BE2C (cell line): Measurements from ENCODE around the gene CFAP20DC.

Source experiments
- DNase-seq: peaks from one replicate; pipeline ENCODE4 v3.0.0-alpha.2; 2020
- H3K27me3 ChIP-seq: fragments of 250-450 bp; sonication (Bioruptor Pico); 2 replicates; pipeline ENCODE4 v1.5.1; 2020; ENCODE audit warnings: mild to moderate bottlenecking
- H3K36me3 ChIP-seq: fragments of 250-450 bp; sonication (Bioruptor Pico); 2 replicates; pipeline ENCODE4 v1.5.1; 2020; ENCODE audit warnings: mild to moderate bottlenecking
- H3K4me1 ChIP-seq: fragments of 250-450 bp; sonication (Bioruptor Pico); 2 replicates; pipeline ENCODE4 v1.5.1; 2020
- H3K4me3 ChIP-seq: 2 replicates; pipeline ENCODE4 v1.5.1; 2011; ENCODE audit warnings: low read depth, low read length
- H3K9me3 ChIP-seq: fragments of 250-450 bp; sonication (Bioruptor Pico); 2 replicates; pipeline ENCODE4 v1.5.1; 2020
- TF ChIP-seq, protein P1 (sequence below): IDR thresholded peaks from 2 replicates; pipeline ENCODE4 v1.5.1; 2012; ENCODE audit warnings: mild to moderate bottlenecking, low read depth, low read length

Gene CFAP20DC

DNA sequence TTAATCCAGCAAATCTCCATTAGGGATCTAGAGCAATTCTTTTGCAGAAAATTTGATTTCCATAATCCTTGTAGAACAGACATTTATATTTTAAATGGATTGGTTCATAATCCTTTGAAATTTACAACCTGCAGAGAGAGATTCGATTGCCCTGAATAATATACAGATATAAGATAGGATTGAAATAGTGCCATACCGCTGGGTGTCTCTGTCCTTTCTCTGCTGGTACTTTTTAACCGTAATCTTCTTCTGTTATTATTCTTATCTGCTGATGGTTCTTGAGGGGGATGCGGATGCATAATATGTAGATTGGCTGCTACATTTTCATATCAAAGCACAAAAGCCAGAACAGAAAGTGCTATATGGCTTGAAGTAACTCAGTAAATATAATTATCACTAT, 182.2 kb downstream of the CFAP20DC start:
- H3K36me3 ChIP-seq, result no peaks in the 10 kb centered on the region

DNA sequence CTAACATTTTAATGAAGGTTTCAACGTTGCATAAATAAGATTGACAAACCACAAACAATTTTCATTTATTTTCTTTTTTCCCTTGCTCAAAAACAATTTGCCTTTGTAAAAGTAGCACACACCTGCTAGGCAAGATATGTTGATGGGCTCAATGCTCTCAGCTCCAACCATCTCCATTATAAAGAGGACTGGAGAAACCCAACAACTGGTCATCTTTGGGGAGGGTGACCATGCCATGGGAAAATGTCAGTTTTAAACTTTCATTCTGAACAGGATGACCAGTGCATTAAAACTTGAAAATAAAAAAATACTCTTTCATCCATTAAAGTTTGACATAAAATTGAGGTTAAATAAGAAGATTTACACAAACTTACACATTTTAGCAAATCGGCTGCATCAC, 183.7 kb downstream of the CFAP20DC start:
- TF ChIP-seq, protein P1, sequence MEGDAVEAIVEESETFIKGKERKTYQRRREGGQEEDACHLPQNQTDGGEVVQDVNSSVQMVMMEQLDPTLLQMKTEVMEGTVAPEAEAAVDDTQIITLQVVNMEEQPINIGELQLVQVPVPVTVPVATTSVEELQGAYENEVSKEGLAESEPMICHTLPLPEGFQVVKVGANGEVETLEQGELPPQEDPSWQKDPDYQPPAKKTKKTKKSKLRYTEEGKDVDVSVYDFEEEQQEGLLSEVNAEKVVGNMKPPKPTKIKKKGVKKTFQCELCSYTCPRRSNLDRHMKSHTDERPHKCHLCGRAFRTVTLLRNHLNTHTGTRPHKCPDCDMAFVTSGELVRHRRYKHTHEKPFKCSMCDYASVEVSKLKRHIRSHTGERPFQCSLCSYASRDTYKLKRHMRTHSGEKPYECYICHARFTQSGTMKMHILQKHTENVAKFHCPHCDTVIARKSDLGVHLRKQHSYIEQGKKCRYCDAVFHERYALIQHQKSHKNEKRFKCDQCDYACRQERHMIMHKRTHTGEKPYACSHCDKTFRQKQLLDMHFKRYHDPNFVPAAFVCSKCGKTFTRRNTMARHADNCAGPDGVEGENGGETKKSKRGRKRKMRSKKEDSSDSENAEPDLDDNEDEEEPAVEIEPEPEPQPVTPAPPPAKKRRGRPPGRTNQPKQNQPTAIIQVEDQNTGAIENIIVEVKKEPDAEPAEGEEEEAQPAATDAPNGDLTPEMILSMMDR, result no peak
- Histone ChIP-seq H3K4me3 (no peak overlapping the region), H3K27me3 (no peaks in the 10 kb centered on the region), H3K4me1 (no peaks in the 10 kb centered on the region), H3K9me3 (no peaks in the 10 kb centered on the region), H3K36me3 (no peaks in the 10 kb centered on the region)
- no peak for DNase-seq

More for the DNA sequence above, 182.2 kb downstream of the CFAP20DC start:
- H3K4me1 ChIP-seq, result no peaks in the 10 kb centered on the region
- no peaks in the 10 kb centered on the region for H3K9me3 ChIP-seq
- no peak for DNase-seq
- no peak overlapping the region for H3K4me3 ChIP-seq
- H3K27me3 ChIP-seq, result no peaks in the 10 kb centered on the region
- TF ChIP-seq, protein P1, result no peak

DNA sequence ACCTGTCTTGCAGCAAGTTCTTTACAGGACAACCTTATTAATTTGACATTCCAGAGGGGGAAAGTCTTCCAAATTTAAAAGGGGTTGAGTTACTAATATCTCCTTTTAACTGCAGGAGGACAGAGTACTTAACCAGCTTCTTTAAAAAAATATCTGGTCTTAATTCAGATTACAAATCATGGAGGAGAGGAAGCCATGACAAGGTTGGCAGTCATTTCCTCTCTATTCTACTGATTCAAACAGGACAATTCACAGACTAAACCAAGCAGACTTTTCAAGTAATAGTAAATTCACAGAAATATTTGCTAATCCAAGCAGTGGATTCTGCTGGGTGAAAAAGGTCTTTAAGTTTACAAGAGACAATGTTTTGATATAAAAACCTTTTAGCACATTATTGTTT, 185.3 kb downstream of the CFAP20DC start:
- DNase-seq, result no peak
- TF ChIP-seq, protein P1, result no peak
- no peaks in the 10 kb centered on the region for H3K4me1 ChIP-seq

DNA sequence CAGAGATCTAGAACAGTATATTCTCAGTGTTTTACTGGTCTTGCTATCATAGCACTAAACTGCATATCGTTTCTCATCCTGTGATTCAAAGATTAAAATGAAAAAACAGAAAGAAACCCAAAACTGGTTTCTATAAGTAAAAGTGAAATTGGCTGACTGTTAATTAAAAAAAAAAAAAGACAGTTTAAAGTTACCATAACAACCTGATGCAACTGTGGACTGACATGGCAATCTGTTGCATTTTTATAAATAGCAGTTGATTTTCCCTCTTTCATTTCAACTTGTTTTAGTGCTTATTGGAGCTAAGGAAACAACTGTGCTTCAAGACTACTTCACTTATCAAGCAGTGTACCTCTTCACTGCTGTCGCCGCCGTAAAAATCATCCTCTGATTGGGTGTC, 186.6 kb downstream of the CFAP20DC start:
- no peaks in the 10 kb centered on the region for H3K9me3 ChIP-seq
- no peak for DNase-seq
- no peaks in the 10 kb centered on the region for H3K36me3 ChIP-seq
- no peak overlapping the region for H3K4me3 ChIP-seq
- H3K4me1 ChIP-seq, result no peaks in the 10 kb centered on the region
- H3K27me3 ChIP-seq, result no peaks in the 10 kb centered on the region
- TF ChIP-seq, protein P1, result no peak

More for the DNA sequence above, 185.3 kb downstream of the CFAP20DC start:
- no peak overlapping the region for H3K4me3 ChIP-seq
- H3K9me3 ChIP-seq, result no peaks in the 10 kb centered on the region
- H3K27me3 ChIP-seq, result no peaks in the 10 kb centered on the region
- no peaks in the 10 kb centered on the region for H3K36me3 ChIP-seq

DNA sequence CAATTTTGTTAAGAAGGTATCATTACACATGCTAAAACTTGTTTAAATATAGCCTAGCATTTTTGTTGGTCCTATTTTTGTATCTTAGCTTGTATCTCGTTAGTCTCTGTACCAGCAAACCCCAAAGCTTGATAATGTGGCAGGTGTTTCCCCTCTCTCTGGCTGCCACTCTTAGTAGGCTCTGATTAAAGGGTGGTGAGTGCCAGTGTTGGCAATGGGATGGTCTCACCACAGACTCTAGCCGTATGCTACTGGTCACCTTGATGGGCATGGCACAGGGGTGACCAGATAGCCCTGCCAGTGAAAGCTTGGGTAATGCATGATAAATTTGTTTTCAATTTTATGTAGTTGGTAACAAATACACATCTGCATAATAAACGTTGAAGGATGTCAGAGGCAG, 188.3 kb downstream of the CFAP20DC start:
- Histone ChIP-seq H3K4me1 (no peaks in the 10 kb centered on the region), H3K27me3 (no peaks in the 10 kb centered on the region), H3K4me3 (no peak overlapping the region), H3K36me3 (no peaks in the 10 kb centered on the region), H3K9me3 (no peaks in the 10 kb centered on the region)
- DNase-seq, result no peak
- TF ChIP-seq, protein P1, result no peak

DNA sequence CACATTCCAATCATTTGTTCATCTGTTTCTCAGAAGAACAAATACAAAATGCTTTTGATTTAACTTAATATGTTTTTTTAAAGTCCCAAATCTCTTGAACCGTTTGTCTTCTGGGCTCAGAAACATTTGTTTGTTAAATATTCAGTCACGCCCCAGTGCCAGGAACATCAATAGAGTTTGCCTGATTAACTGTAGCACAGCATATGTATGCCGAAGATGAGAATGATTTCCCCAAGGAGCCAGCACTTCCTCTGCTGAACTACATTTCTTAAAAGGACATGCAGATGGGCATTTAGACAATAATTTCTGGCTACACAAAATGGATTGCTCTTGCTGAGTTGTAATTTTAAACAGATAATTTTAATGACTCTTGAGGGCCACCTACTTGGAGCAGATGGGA, 191.7 kb downstream of the CFAP20DC start:
- Histone ChIP-seq H3K9me3 (no peaks in the 10 kb centered on the region), H3K27me3 (no peaks in the 10 kb centered on the region), H3K4me1 (no peaks in the 10 kb centered on the region), H3K4me3 (no peak overlapping the region), H3K36me3 (no peaks in the 10 kb centered on the region)
- DNase-seq, result no peak
- TF ChIP-seq, protein P1, result no peak
